GM18502 (cell line): ENCODE results near the gene STK38.
A peak's percentile ranks its signal among the peaks of the same experiment; 100 is the strongest.
"Not testable (repeated sequence)": the region's sequence is repeated elsewhere in the genome, so short reads cannot be mapped to it uniquely, and the experiment has no call there.

Experiments used
- ATAC-seq: cut with Tn5 transposase; IDR thresholded peaks from one replicate; pipeline ENCODE4 v1.9.1; 2021; ENCODE audit warnings: mild to moderate bottlenecking; ENCODE audit not compliant: unreplicated experiment, poor library complexity

The STK38 gene

GRCh38 chr6:36546920-36547645, at the start of gene STK38:
STK38 (minus strand) TSS chr6:36547479; CDS start chr6:36540202, 7,277 bp downstream.
- ATAC-seq, result peak; percentile 79

- no peak for ATAC-seq
These were observed 49.1 kb upstream of the STK38 start for GRCh38 chr6:36596356-36596755.

- no peak for ATAC-seq
These were observed 47.8 kb upstream of the STK38 start for GRCh38 chr6:36594816-36595643.

- ATAC-seq, result peak; percentile 85
These were observed 46.9 kb upstream of the STK38 start, which contains the start of gene SRSF3 for GRCh38 chr6:36594029-36594815. SRSF3 (plus strand) TSS chr6:36594362; CDS start chr6:36596763, 2,401 bp downstream.

- ATAC-seq, result peak; percentile 23
These were observed 46.3 kb upstream of the STK38 start for GRCh38 chr6:36593569-36594028.

- no peak for ATAC-seq
These were observed 45.0 kb upstream of the STK38 start for GRCh38 chr6:36592221-36592655.

- ATAC-seq, result no peak
These were observed 43.0 kb upstream of the STK38 start for GRCh38 chr6:36590237-36590636.

GRCh38 chr6:36589025-36589400, 41.7 kb upstream of the STK38 start:
- ATAC-seq, result not testable (repeated sequence)

GRCh38 chr6:36586606-36587005, 39.3 kb upstream of the STK38 start:
- no peak for ATAC-seq

GRCh38 chr6:36581716-36582115, 34.4 kb upstream of the STK38 start:
- no peak for ATAC-seq

- no peak for ATAC-seq
These were observed 32.9 kb upstream of the STK38 start for GRCh38 chr6:36580184-36580526.

GRCh38 chr6:36578431-36578830, 31.2 kb upstream of the STK38 start:
- ATAC-seq, result no peak

GRCh38 chr6:36578030-36578429, 30.8 kb upstream of the STK38 start:
- ATAC-seq, result no peak

- ATAC-seq, result no peak
These were observed 30.0 kb upstream of the STK38 start for GRCh38 chr6:36577301-36577700.

- ATAC-seq, result no peak
These were observed 29.3 kb upstream of the STK38 start for GRCh38 chr6:36576578-36576977.

- no peak for ATAC-seq
These were observed 27.4 kb upstream of the STK38 start for GRCh38 chr6:36574679-36575078.

- ATAC-seq, result not testable (repeated sequence)
These were observed 25.4 kb upstream of the STK38 start for GRCh38 chr6:36572353-36573311.

- ATAC-seq, result no peak
These were observed 24.1 kb upstream of the STK38 start for GRCh38 chr6:36571122-36572043.
